GM21825 (cell line): ENCODE results near the gene NT5DC3.
"Not testable (repeated sequence)": the region's sequence is repeated elsewhere in the genome, so short reads cannot be mapped to it uniquely, and the experiment has no call there.

ENCODE experiments used
- ATAC-seq: cut with Tn5 transposase; IDR thresholded peaks from one replicate; pipeline ENCODE4 v1.9.1; 2021; ENCODE audit warnings: mild to moderate bottlenecking, moderate library complexity; ENCODE audit not compliant: unreplicated experiment

NT5DC3 gene

DNA sequence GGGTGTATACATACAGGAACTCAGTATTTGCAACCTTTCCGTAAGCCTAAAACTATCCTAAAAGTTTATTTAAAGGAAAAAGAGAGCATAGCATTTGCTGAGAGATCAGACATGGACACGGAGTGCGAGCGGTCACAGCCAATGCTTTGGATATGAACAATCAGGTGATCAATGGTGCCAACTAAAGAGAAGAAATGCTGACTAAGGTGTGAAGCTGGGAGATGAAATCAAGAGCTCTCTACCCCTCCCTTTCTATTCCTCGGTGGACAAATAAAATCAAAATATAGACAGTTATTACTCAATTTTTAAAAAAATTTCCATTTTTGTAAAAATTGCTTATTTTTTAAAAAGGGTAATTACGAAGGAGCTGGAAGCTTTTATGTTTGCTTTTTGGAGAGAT is 29.2 kb downstream of the NT5DC3 start:
- ATAC-seq = no peak

DNA sequence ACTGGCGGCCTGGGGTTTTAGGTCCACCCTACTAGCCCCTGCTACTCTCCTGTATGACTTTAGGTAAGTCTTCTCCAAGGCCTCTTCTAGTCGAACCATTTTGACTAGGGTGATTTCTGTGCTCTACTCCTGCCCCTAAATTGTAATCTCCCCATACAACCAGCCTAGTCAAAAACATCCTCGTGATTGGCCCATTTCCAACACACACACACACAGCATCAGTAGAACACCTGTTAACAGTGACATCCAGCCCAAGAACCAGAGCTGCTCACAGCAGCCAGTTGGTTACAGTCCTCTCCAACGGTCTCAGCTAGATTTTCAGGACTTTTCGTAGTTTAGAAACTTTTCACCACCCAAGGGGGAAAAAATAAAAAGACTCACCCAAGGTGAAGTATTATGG is 30.9 kb downstream of the NT5DC3 start:
- ATAC-seq = no peak

DNA sequence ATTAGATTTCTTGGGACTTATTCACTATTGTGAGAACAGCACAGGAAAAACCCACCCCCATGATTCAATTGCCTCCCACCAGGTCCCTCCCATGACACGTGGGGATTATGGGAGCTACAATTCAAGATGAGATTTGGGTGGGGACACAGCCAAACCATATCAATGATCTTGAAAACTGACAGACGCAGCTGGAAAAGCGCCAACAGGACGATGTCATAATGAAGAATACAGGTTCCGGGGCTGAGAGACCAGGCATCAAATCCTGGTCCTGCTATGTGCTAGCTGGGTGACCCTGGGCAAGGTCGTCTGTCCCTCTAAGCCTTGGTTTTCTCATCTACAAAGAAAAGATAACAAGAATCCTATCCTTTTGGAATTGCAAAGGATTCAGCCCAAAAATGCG is 31.4 kb downstream of the NT5DC3 start:
- not testable (repeated sequence) for ATAC-seq

DNA sequence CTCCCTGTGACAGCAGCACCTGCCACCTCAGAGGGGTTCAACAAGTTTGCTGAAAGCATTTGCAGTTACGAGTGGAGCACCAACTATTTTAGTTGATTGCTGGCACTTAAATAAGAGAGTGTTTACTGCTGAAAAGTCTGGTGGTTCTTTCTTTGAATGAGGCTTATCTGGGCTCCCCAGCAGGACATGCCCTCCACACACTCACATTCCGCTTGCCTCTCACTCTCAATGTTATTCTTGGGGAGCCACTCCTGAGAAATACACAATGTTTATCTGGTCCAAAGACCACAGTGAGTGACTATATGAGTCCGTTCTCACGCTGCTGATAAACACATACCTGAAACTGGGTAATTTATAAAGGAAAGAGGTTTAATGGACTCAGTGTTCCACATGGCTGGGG is 31.9 kb downstream of the NT5DC3 start:
- no peak for ATAC-seq

DNA sequence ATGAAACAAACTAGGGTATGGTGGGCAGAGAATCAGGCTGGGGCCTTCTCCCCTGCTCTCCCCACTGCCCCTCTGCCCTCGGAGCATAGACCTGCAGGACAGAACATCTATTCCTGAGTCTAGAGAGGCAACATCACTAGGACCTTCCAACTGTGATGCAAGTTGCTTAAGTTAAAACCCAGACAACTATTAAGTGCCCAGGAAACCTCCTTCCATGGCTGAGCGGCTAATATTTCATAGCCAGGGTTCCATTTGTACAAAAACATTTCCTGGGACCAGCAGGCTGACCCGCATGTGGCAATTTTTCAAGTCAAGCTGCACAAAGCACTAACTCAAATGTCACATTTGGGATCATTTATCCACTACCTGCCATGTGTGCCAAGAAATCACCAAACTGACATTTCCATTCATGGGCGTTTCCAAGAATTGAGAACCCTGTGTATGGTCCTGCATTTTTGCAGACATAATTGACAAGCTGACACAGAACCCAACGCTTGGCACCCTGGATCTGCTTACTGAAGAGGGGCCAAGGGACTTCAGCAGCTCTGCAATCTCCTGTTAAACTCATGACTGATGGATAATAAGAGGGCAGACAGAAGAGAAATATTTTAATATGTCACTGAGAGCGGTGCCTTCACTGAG is 32.7 kb downstream of the NT5DC3 start:
- no peak for ATAC-seq

DNA sequence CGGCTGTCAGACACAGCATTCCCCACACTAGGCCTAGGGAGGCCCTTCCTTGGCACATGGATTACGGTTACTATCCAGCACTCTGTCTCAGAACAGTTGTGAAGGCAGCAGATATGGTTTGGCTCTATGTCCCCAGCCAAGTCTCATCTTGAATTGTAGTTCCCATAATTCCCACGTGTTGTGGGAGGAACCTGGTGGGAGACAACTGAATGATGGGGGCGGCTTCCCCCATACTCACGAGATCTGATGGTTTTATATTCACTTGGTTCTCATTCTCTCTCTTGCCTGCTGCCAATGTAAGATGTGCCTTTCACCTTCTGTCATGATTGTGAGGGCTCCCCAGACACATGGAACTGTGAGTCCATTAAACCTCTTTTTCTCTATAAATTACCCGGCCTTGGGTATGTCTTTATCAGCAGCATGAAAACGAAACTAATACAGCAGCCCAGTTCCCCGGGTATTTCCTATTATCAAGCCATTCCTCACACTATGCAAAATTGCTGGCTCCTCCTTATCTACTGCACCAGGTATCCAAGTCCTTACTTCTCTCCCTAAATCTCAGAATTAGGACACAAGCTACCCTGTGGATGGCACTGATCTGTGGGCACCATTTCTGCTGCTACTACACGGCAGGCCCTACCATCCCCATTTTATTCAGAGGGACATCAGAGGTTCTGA is 33.3 kb downstream of the NT5DC3 start:
- ATAC-seq = no peak

DNA sequence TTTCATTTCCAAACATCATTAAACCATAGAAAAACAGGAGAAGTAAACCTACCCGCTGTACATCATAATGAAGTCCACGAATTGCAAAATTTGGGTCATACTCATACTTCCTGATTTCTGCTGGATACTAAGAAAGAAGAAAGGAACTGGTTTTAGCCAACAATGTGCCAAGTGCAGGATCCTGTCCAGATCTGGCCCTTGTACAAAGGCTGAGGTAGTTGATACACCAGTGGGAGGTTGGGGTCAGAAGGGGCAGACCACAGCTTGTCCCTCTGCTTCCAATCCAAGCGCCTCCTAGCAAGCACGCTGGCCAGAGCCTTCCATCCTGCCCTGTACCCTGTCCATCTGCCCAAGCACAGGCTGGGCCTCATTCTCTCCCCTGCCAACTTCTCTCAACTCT is 34.2 kb downstream of the NT5DC3 start:
- ATAC-seq = no peak

DNA sequence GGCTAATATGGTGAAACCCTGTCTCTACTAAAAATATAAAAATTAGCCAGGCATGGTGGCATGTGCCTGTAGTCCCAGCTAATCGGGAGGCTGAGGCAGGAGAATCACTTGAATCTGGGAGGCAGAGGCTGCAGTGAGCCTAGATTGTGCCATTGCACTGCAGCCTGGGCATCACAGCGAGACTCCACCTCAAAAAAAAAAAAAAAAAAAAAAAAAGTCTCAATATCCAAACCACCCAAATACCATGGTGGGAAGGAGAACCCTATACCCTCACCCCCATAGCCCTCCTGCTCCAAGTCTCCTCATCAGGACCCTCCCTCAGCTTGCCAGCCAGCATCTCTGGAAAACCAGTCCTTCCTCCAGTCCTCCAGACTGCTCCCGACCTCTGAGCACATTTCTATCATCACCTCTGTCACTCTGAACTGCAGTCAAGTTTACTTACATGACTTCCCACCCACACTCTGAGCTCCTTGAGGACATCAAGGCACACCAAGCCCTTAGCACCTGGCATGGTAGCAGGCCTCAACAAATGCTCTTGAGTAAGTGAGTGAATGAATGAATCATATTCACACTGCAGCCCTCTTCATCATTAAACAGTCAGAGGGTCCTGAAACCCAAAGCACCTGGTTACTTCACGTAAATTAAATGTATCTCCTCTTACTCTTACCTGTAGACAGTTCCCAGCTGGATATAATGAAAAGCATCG is 35.2 kb downstream of the NT5DC3 start:
- no peak for ATAC-seq

DNA sequence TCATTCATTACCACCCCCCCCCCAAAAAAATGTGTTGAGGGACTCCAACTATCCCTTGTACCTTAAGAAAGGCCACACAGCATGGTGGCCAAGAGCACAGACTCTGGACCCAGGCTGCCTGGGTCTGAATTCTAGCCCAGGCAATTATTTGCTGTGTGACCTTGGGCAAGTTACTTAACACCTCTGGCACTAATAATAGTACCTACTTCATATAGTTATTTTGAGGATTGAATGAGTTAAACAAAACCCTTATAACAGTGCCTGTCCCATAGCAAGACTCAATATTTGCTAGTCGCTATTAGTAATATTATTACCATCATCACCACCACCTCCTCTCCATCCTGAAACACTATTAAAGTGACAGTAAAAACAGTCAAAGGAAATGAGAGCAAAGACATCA is 37.2 kb downstream of the NT5DC3 start:
- ATAC-seq = no peak

DNA sequence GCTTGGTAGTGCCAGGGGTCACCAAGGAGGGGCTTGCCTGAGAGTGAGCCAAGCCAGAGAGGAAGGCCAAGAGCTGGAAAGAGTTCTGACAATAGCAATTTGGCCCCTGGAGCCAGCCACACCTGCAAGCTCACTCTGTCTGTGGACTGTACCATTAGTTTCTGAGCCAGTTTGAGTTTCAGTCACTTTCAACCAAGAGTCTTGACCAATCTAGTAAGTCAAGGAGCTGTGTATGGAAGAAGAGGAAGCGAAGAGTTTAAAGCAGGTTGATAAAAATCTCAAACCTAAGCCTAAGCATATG is 38.5 kb downstream of the NT5DC3 start:
- ATAC-seq = no peak

DNA sequence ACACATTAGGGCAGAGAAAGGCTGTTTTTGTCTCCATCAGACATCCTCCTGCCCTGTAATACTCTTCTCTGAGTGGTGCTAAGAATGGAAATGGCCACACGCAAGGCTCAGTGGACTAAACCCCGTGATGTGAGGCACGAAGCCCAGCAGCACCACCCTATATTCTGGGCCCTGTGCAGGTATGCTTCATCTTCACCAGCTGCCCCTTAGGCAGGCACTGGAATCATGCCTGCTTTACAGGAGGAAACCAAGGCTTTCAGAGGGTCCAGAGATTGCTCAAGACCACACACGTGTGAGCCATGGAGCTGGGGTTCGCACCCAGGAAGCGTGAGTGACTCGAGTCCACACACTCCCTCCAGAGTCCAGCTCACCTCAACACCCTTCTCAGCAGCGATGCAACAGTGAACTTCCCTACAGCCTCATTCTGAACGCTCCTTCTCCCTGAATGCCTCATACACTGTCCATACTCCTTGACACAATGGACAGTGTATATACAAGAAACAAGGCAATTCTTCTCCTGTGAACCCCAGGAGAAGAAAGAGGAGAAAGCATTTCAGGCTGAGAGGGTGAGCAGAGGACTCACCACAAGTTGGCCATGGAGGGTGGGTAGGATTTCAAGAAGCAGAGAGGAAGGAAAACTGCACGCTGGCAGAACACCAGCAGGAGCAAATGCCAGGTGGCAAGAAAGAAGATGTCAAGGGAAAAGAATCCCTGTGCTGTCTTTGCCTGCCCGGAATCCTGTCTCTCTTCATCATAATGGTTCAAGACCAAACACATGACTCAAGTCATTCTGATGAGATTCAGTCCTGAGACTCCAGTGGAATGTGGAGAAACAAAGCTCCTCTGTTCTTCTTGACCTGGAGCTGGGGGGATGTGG is 39.1 kb downstream of the NT5DC3 start:
- no peak for ATAC-seq

DNA sequence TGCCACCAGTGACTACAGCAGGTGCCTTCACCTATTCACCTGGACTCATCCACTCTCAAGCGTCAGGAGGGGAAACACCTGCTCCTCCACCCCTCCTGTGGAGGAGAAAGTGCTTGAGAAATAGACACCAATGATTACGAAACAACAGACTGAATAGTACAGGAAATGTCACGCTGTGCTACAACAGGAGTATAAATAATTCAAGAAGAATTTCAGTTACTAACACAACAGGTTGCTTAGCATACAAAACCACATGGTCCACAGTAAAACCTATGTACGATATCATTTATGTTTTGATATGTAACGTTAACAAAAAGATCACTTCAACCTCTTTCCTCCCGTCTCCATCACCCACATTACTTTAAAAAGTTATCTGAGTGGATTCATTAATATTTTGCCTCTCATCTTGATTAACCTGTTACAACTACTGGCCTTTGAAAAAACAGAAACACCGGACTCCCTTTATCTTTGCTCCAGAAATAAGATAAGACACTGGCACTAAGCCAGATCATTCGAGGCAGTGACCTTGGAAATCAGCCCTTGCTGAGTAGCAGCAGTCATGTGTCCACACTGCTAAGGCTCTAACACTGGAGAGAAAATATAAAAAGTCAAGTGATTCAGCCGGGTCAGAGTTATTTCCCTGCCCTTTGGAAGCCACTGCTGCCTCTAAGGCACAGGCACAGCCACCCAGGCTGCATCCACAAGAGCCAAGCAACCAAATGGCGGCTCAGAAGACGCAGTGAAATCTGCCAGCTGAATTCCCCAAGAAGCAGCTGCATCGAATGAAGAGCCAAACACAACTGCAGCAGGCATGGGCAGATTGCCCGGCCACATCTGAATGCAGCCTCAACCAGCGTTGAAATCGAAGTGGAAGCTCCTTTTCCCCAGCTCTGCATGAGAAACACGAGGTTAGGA is 40.9 kb downstream of the NT5DC3 start:
- no peak for ATAC-seq

DNA sequence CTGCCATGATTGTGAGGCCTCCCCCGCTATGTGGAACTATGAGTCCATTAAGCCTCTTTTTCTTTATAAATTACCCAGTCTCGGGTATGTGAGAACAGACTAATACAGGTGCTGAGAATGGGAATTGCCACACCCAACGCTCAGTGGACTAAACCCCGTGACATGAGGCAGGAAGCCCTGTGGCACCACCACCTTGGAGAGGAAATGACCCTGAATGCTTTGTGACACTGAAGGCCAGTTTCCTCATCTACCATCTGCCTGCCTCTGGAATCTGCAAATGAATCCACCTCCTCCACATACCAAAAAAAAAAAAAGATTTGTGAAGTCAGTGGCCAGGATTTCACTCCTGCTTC is 41.6 kb downstream of the NT5DC3 start:
- no peak for ATAC-seq

DNA sequence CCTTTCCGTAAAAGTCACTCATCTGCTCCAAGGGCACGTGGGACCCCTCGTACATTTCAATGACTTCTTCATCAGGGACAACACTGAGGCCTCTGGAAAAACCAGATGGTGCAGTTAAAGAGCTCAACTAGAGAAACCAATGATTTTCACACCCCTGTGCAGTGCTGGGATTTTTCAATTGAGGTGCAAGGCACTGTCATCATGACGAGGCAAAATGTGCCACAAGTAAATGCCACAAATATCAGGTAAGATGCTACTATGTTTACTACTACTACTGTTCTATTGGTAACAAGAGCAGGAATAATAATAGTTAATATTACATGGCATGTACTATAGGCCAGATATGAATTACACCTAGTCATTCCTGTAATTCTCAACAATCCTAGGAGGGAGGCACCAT is 42.4 kb downstream of the NT5DC3 start:
- no peak for ATAC-seq

DNA sequence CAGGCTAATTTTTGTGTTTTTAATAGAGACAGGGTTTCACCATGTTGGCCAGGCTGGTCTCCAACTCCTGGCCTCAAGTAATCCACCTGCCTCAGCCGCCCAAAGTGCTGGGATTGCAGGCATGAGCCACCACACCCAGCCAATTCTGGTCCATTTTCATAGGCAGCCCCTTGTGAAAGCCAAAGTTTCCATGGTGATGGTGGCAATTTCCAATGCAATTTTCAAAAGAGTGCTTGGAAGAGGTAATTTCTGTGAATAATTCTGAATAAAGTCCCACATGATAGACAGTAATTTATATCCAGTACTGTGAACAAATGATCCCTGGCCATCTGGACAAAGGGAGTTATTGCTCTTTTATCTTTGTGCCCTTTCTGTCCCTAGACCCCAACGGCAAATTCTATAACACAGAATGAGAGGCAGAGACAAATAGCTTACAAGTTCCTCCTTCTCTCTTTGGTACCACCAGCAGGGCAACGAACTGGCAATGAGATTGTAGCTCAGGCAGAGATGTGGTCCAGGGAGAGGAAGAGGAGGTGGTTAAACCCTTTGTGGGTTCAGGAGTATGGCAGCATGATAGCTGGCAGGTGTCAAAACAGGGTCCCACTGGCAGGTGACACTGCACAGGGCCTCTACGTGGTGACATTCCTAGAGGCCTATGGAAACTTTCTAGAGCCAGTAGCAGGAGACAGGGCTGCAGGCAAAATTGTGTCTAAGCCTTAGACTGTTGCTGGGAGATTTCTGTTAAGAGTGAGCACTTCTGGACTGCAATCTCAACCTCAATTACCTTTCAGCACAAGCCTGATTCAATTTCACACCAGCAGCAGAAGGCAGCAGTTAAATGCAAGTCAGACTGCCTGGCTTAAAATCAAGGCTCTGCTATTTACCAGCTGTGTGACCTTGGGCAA is 46.5 kb downstream of the NT5DC3 start:
- ATAC-seq = no peak

DNA sequence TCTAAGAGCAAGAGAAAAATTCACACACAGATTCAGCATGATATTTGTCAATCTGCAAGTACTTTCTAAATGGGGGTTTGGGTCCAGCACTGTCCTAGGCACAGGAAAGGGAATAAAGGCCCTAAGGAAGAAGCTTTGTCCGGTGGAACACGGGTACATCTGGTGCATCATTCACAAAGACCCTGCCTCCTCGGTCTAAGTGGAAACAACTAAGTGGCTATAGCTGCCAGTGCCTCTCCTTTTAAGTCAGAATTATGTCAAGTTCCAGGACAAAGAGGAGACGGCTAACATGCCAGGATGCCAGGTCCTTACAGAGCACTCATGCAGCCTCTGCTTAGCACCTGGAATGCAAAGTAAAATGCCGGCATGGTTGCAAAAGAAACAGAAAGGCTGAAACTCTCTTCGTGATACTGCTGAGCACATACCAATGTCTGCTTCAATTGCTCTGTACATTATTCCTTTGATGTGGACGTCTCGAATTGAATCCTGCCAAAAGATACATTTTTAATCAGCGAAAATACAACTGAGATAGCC is 47.5 kb downstream of the NT5DC3 start:
- no peak for ATAC-seq

DNA sequence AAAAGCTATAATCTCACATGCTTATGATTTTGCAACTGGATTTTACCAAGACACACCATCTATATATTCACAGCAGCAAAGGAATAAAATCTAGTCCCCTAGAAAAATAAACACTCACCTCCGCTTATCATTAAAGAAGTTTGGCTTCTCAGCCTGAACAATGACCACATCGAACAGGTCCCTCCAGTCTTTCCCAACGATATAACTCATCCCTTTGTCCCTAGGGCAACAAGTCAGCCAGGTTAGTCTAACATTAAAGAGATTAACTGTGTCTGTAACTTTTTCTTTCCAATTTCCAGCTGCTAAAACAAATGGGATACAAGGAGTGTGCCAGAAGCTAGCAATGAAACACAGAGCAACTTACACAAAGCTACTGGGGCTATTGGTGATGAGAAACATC is 48.0 kb downstream of the NT5DC3 start:
- no peak for ATAC-seq

DNA sequence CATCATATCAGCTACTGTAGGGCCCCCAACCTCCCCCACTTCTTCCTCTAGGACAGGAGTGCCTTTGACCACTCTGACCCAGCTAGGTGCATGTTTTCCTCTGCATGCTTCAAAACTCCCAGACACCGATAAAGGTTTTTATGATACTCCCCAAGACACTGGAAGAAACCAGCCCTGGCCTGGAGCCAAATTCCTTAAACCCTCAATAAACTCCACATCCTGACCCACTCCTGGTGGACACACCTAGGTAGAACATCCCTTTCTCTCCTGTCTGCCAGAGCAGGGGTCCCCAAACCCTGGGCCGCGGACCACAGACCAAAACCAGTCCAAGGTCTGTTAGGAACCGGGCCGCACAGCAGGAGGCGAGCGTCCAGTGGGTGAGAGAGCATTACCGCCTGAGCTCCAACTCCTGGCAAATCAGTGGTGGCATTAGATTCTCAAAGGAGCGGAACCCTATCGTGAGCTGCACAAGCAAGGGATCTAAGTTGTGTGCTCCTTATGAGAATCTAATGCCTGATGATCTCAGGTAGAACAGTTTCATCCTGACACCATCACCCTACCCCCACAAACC is 49.6 kb downstream of the NT5DC3 start:
- no peak for ATAC-seq

DNA sequence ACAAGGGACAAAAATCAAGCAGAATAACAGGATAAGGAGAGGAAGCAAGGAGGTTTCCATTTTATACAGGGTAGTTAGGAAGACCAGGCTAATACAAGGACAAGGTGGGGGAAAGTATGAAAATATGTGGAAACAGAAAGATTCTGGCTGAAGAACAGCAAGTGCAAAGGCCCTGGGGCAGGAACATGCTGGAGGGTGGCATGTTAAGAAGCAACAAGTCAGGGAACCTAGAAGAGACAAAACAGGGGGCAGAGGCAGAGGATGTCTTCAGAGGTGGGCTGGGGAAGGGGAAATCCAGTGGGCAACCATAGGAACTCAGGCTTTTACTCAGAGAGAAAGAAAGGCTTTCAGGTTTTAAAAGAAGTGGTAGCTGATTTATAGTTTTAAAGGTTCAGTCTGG is 54.8 kb downstream of the NT5DC3 start:
- no peak for ATAC-seq
